CD4-positive, CD25-positive, alpha-beta regulatory T cell (primary cell): ENCODE data around the gene PRRG3. TPM values are rescaled to one million over a fixed set of nuclear protein-coding genes. Genes with fewer than 3 reads are reported as not detected.

ENCODE experiments used
- ATAC-seq, 2 donors: fragments of 150-1000 bp; cut with Tn5 transposase; one replicate each; pipeline ENCODE4 v1.10.0; 2021; ENCODE audit warnings: low read depth in 2 of 2, moderate number of reproducible peaks in 2 of 2, moderate library complexity in 1 of 2
- DNase-seq, 3 donors: peaks; one replicate each; pipeline versions ENCODE4 v3.0.0 to v3.0.0-alpha.2; 2012 to 2022; ENCODE audit warnings: mixed read lengths in 1 of 3
- H3K27ac ChIP-seq: one replicate; pipeline ENCODE4 v1.7.0; 2013; ENCODE audit warnings: mild to moderate bottlenecking, low read length; ENCODE audit not compliant: insufficient read depth, poor library complexity, severe bottlenecking
- H3K27me3 ChIP-seq: one replicate; pipeline ENCODE4 v1.7.0; 2013; ENCODE audit warnings: low read length; ENCODE audit not compliant: control insufficient read depth, insufficient read depth
- H3K36me3 ChIP-seq: one replicate; pipeline ENCODE4 v1.7.0; 2013; ENCODE audit warnings: mild to moderate bottlenecking, low read length, moderate library complexity; ENCODE audit not compliant: control insufficient read depth, insufficient read depth
- H3K4me1 ChIP-seq: 2 replicates; pipeline ENCODE4 v1.7.0; 2013; ENCODE audit warnings: mild to moderate bottlenecking, low read length; ENCODE audit not compliant: insufficient read depth, control insufficient read depth, poor library complexity, severe bottlenecking
- H3K4me3 ChIP-seq: one replicate; pipeline ENCODE4 v1.7.0; 2013; ENCODE audit warnings: low read depth, mild to moderate bottlenecking, low read length, moderate library complexity
- H3K9me3 ChIP-seq, 2 experiments: 1 replicate in 1 of 2; 2 replicates in 1 of 2; pipeline ENCODE4 v1.7.0; 2013; ENCODE audit warnings: low read length in 2 of 2, mild to moderate bottlenecking in 1 of 2, moderate library complexity in 1 of 2; ENCODE audit not compliant: control insufficient read depth in 2 of 2
- H3K27ac Mint-ChIP-seq, 3 donors: one replicate each; pipeline ENCODE4 v1.8.0; 2020 to 2022; ENCODE audit warnings: mild to moderate bottlenecking in 3 of 3, mixed read lengths in 3 of 3, moderate library complexity in 2 of 3
- H3K27me3 Mint-ChIP-seq: one replicate; pipeline ENCODE4 v1.8.0; 2022; ENCODE audit warnings: mild to moderate bottlenecking, mixed read lengths
- H3K36me3 Mint-ChIP-seq: one replicate; pipeline ENCODE4 v1.8.0; 2020; ENCODE audit warnings: mixed read lengths
- H3K4me1 Mint-ChIP-seq, 4 donors: one replicate each; pipeline ENCODE4 v1.8.0; 2020 to 2022; ENCODE audit warnings: mixed read lengths in 4 of 4, mild to moderate bottlenecking in 1 of 4
- H3K4me3 Mint-ChIP-seq, 4 donors: one replicate each; pipeline ENCODE4 v1.8.0; 2020 to 2022; ENCODE audit warnings: mild to moderate bottlenecking in 4 of 4, mixed read lengths in 4 of 4, moderate library complexity in 3 of 4
- H3K9me3 Mint-ChIP-seq, 7 donors: one replicate each; pipeline ENCODE4 v1.8.0; 2020 to 2022; ENCODE audit warnings: mixed read lengths in 7 of 7, mild to moderate bottlenecking in 3 of 7, moderate library complexity in 2 of 7
- polyA plus RNA-seq, 4 donors: library from polyadenylated mRNA; unstranded; fragments of 300-500 nt; fragmentation: Illumina TruSeq; gene quantifications; one replicate each; pipeline ENCODE4 v1.2.3, GENCODE V29; 2021
- total RNA-seq: library from RNA; stranded (reverse); gene quantifications from one replicate; pipeline ENCODE4 v1.2.3, GENCODE V29; 2022

Gene PRRG3
- total and polyA plus RNA-seq, 5 donors from 2014 or later = not detected

DNA sequence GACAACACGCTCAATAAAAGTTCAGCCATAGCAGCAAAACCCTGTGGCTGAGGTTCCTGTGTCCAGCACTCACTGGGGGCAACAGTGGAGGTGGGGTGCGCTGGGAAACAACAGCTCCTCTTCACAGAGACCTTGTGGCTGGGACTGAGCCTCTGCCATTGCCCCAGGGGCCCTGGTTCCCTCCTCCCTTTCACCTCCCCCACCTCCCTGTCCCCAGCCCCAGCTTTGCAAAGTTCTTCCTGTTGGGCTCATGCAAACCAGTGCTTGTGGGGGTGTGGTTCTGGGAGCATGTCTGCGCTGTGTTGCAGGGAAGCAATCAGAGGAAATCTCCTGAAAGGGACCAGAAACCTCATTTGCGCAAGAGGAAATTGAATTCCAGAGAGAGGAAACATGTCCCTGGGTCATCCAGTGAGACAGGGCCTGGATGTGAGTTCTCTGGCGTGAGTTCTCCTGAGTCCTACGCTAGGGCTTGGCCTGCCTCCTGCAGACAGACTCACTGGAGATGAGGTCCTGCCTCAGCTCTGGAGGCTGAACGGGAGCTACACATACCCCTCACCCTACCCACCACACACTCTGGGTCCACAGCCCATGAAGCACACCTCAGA lies 28.0 kb downstream of the PRRG3 start:
- no peak overlapping the region for H3K27ac Mint-ChIP-seq
- no peaks in the 10 kb centered on the region for H3K36me3 Mint-ChIP-seq
- no peak overlapping the region for H3K4me3 Mint-ChIP-seq
- Histone ChIP-seq H3K4me1 (no peaks in the 10 kb centered on the region), H3K27me3 (no peaks in the 10 kb centered on the region), H3K9me3 (no peaks in the 10 kb centered on the region), H3K27ac (no peak overlapping the region), H3K36me3 (no peaks in the 10 kb centered on the region), H3K4me3 (no peak overlapping the region)
- H3K9me3 Mint-ChIP-seq = peaks cover 0 to 2% (median 0%) of the 10 kb centered on the region in 7 donors
- H3K27me3 Mint-ChIP-seq = no peaks in the 10 kb centered on the region
- DNase-seq = no peak
- no peaks in the 10 kb centered on the region for H3K4me1 Mint-ChIP-seq
- no peak for ATAC-seq

DNA sequence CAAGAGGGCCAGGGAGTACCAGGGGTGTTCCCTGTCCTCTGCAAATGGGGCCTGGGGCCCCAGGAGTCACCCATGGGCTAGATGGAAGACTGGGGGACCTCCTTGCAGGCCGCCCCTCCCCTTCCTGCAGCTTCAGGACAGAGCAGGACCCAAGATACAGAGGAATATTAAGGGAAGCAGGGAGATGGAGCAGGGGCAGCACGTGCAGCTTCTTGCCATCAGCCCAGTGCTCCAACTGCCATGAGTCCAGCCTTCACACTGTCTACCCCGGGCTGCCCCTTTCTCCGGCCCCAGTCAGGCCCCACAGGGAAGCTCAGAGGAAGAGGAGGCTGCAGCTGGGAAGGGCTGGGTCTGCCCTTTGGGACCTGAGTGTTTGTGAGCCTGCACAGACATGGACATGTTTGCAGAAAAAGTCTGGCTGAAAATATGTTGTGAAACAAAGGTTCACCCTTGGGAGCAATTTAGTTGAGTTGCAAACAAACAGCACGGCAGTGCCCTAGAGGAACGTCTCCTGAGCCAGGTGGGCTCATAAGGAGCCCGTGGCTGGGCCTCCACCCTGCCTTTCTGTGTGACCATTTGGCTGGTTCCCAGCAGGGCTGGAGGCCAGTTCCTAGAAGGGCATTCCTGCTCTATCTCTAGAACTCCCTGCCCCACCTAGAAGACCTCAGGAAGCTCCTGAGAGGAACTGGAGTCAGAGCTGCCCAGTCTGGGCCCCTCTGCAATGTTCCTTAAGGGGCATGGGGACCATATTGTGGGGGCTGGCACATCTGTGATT lies 29.5 kb downstream of the PRRG3 start:
- Histone ChIP-seq H3K27ac (no peak overlapping the region), H3K9me3 (no peaks in the 10 kb centered on the region), H3K4me1 (no peaks in the 10 kb centered on the region), H3K4me3 (no peak overlapping the region), H3K36me3 (no peaks in the 10 kb centered on the region), H3K27me3 (no peaks in the 10 kb centered on the region)
- Mint-ChIP-seq H3K9me3 (peaks cover 0 to 4% (median 0%) of the 10 kb centered on the region in 7 donors), H3K4me1 (no peaks in the 10 kb centered on the region), H3K27me3 (no peaks in the 10 kb centered on the region), H3K36me3 (no peaks in the 10 kb centered on the region), H3K4me3 (no peak overlapping the region), H3K27ac (no peak overlapping the region)
- ATAC-seq (no peak), DNase-seq (no peak)

DNA sequence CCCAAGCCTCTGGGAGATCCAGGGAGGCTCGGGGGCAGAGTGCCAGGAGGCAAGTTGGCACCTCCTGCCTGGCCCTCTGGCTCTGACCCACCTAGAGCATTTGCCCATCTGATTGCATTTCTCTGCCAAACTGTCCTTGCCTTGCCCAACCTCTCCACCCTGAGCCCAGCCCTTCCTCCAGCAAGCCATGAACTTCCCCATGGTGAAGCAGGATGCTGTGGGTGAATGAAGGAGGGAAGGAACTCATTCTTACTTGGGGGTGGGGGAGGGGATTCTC lies 30.0 kb downstream of the PRRG3 start:
- no peak for ATAC-seq
- peaks cover 0 to 4% (median 0%) of the 10 kb centered on the region in 7 donors for H3K9me3 Mint-ChIP-seq
- Histone ChIP-seq H3K4me3 (no peak overlapping the region), H3K27ac (no peak overlapping the region), H3K4me1 (no peaks in the 10 kb centered on the region), H3K9me3 (no peaks in the 10 kb centered on the region), H3K36me3 (no peaks in the 10 kb centered on the region), H3K27me3 (no peaks in the 10 kb centered on the region)
- no peak for DNase-seq
- no peaks in the 10 kb centered on the region for H3K27me3 Mint-ChIP-seq
- no peak overlapping the region for H3K4me3 Mint-ChIP-seq
- H3K27ac Mint-ChIP-seq = no peak overlapping the region
- no peaks in the 10 kb centered on the region for H3K36me3 Mint-ChIP-seq
- H3K4me1 Mint-ChIP-seq = no peaks in the 10 kb centered on the region

DNA sequence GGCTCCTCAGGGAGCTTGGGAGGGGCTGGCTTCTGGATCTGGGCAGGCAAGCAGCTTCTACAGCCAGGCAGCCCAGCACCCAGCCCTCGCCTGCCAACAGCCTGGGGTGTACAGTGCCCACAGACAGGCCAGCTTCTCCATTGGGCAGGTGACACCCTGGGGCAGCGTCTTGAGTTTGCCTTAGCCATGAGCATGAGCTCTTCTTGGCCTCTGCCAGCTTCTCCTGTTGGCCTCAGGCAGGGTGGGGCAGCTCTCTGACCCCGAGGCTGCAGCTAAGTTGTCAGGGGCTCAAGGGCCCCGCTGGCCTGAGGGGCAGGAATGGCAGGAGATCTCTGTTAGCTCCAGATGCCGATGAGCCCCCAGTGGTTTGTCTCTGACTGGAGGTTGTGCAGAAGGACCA lies 31.5 kb downstream of the PRRG3 start:
- Histone ChIP-seq H3K9me3 (no peaks in the 10 kb centered on the region), H3K4me3 (no peak overlapping the region), H3K36me3 (no peaks in the 10 kb centered on the region), H3K27me3 (no peaks in the 10 kb centered on the region), H3K27ac (no peak overlapping the region), H3K4me1 (no peaks in the 10 kb centered on the region)
- Mint-ChIP-seq H3K9me3 (peaks cover 0 to 4% (median 0%) of the 10 kb centered on the region in 7 donors), H3K4me1 (no peaks in the 10 kb centered on the region), H3K27me3 (no peaks in the 10 kb centered on the region), H3K4me3 (no peak overlapping the region), H3K27ac (no peak overlapping the region), H3K36me3 (no peaks in the 10 kb centered on the region)
- no peak for DNase-seq
- ATAC-seq = no peak

DNA sequence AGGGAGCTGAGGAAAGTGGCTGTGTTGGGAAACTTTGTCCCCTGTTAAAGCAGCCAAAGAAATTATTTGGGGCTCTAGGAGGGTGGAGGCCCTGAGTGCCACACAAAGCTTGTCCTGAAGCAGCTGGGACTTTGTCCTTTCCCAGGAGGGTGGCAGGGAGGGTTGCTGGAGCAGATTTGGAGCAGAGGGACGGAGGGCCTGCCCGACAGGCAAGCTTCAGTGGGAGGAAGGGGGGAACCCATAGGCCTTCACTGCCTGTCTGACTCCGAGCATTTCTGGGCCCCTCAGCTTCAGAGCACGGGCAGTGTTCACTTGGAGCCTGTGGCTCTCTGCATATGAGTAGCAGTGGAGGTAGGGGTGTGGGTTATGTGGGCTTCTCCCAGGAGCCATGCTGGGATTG lies 32.1 kb downstream of the PRRG3 start:
- DNase-seq (no peak), ATAC-seq (no peak)
- Mint-ChIP-seq H3K4me3 (no peak overlapping the region), H3K36me3 (no peaks in the 10 kb centered on the region), H3K27ac (no peak overlapping the region), H3K4me1 (no peaks in the 10 kb centered on the region), H3K27me3 (no peaks in the 10 kb centered on the region), H3K9me3 (peaks cover 0 to 4% (median 0%) of the 10 kb centered on the region in 7 donors)
- Histone ChIP-seq H3K27ac (no peak overlapping the region), H3K4me3 (no peak overlapping the region), H3K4me1 (no peaks in the 10 kb centered on the region), H3K27me3 (no peaks in the 10 kb centered on the region), H3K36me3 (no peaks in the 10 kb centered on the region), H3K9me3 (no peaks in the 10 kb centered on the region)

DNA sequence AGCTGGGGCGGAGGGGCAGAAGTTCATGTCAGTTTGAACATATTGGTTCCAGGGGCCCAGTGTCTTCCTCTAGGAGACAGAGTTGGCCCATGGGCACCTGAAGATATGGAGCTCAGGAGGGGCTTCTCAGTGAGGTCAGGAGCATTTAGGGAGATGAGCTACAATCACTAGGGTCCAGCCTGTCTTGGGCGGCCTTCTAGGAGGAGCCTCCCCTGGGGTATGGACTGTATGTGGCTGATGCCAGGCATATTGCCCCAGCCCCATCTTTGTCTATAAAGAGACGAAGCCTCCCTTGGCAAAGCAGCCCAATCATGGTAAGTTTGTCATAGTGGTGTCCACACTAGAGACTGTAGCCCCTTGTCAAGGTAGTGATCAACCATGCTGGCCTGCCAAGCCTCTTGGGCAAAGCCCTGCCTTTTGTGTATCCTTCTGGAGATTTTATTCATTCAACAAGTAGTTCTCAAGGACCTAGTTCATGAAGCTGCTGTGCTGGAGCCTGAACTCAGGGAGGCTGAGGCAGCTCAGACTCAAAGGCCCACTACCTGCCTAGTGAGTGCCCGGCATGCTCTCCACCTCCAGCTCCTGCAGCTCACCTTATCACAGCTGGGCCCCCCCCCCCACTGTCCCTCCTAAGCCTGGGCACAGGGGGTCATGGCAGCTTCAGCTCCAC lies 33.9 kb downstream of the PRRG3 start:
- no peaks in the 10 kb centered on the region for H3K36me3 ChIP-seq
- H3K4me3 ChIP-seq = no peak overlapping the region
- no peaks in the 10 kb centered on the region for H3K9me3 ChIP-seq
- Mint-ChIP-seq H3K9me3 (peaks cover 0 to 4% (median 0%) of the 10 kb centered on the region in 7 donors), H3K27ac (no peak overlapping the region), H3K27me3 (no peaks in the 10 kb centered on the region), H3K36me3 (no peaks in the 10 kb centered on the region), H3K4me1 (no peaks in the 10 kb centered on the region), H3K4me3 (no peak overlapping the region)
- DNase-seq = no peak
- no peaks in the 10 kb centered on the region for H3K4me1 ChIP-seq
- H3K27me3 ChIP-seq = no peaks in the 10 kb centered on the region
- H3K27ac ChIP-seq = no peak overlapping the region
- no peak for ATAC-seq

DNA sequence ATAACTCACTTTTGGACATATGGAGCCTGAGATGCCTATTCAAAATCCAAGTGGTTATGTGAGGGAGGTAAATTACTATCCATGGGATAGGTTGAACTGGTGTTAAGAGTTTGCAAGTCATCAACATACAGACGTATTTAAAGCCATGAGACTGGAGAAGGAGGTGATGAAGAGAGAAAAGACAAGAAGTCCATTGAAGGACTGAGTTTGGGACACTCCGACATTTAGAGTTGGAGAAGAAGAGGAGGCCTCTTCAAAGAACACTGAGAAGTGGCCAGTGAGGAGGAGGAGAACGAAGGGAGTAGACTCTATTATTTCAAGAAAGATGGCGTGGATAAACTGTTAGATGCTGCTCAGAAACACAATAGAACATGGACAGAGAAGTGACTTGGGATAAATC lies 39.2 kb downstream of the PRRG3 start, which contains the start of gene CNGA2:
CNGA2 (plus strand) TSS at position 301 of the 400 bp plus-strand sequence. CDS start 3,738 bp downstream, outside the sequence.
- Histone ChIP-seq H3K4me1 (no peaks in the 10 kb centered on the region), H3K36me3 (no peaks in the 10 kb centered on the region), H3K27me3 (no peaks in the 10 kb centered on the region), H3K27ac (no peak within 1 kb of the TSS), H3K9me3 (no peaks in the 10 kb centered on the region), H3K4me3 (no peak within 1 kb of the TSS)
- ATAC-seq = no peak
- no peaks in the 10 kb centered on the region for H3K9me3 Mint-ChIP-seq
- H3K4me1 Mint-ChIP-seq = no peaks in the 10 kb centered on the region
- H3K27me3 Mint-ChIP-seq = no peaks in the 10 kb centered on the region
- no peaks in the 10 kb centered on the region for H3K36me3 Mint-ChIP-seq
- peak within 1 kb of the TSS in 1 of 4 donors; percentile 4 for H3K4me3 Mint-ChIP-seq
- H3K27ac Mint-ChIP-seq = no peak within 1 kb of the TSS
- no peak for DNase-seq
